SKM-1 treated with dmso at 0.1 percent for 144 hours (cell line): Measurements from ENCODE around the gene LUZP4.
"Not testable (repeated sequence)": the region's sequence is repeated elsewhere in the genome, so short reads cannot be mapped to it uniquely, and the experiment has no call there.

Experiments used
- DNase-seq: peaks from one replicate; lab custom pipeline; 2025; ENCODE audit not compliant: unreplicated experiment; lab: John Stamatoyannopoulos, UW

LUZP4 gene, protein sequence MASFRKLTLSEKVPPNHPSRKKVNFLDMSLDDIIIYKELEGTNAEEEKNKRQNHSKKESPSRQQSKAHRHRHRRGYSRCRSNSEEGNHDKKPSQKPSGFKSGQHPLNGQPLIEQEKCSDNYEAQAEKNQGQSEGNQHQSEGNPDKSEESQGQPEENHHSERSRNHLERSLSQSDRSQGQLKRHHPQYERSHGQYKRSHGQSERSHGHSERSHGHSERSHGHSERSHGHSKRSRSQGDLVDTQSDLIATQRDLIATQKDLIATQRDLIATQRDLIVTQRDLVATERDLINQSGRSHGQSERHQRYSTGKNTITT

DNA sequence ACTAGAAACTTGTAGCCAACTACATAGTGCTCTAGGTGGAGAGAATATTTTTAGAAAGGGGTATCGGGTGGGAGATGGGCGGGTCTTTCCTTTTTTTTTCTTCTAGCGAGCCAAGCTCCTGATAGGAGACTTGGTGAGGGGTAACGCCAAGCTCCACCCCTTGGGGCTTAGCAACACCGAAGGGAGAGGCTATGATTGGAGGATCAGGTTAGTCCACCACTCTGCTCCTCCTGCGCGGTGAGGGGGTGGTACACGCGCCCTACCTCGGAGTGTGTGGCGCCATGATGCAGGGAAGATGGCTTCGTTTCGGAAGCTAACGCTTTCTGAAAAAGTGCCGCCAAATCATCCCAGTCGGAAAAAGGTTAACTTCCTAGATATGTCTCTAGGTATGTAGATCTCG lies at the start of gene LUZP4:
TSS of gene LUZP4 (plus strand) at position 251 of the 400 bp plus-strand sequence. CDS start at position 296, 45 bp downstream.
- DNase-seq = no peak

DNA sequence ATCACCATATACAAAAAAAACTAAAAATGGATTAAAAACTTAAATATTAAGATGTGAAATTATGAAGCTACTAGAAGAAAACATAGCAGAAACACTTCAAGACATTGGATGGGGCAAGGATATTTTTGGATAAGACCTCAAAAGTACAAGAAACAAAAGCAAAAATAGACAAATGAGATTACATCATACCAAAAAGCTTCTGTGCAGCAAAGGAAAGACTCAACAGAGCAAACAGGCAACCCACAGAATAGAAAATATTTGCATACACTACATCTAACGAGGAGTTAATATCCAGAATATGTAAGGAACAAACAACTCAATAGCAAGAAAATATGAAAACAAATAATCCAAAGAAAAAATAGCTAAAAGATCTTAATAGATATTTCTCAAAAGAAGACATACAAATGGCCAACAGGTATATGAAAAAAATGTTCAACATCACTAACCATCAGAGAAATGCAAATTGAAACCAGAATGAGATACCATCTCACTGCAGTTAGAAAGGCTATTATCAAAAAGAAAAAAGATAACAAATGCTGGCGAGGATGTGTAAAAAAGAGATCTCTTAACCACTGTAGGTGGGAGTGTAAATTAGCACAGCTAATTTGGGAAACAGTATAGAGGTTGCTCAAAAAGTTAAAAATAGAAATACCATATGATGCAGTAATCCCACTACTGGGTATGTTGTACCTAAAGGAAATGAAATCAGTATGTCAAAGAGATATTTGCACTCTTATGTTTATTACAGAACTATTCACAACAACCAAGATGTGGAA lies 37.9 kb upstream of the LUZP4 start:
- no peak for DNase-seq

DNA sequence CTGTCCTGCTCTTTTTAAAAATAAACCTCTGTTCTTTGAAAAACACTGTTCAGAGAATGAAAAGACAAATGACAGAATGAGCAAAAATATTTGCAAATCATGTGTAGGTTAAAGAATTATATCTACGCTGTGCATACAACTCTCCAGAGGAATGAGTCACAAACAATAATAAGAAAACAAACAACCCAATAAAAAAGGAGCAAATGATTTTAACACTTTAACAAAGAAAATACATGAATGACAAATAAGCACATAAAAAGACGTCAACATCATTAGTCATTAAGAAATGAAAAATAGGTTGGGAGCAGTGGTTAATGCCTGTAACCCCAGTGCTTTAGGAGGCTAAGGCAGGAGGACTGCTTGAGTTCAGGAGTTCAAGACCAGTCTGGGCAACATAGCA lies 34.5 kb upstream of the LUZP4 start:
- DNase-seq = no peak

DNA sequence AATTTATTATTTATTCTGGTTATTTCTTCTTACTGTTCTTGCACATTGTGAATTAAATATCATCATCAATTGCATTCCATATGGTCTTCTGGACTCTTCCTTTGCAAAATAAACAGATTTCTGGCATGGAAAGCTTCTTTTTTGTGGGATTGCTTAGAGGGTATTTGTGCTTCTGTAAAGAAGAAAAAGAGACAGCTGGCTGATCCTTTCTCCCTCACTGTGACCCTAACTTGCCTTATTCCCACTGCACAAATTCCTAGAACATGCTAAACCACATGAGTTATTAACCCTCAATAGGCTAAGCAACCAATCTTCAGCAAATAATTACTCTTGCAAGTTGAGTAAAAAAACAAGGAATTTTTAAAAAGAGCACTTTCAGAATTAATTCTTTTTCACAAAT lies 31.8 kb upstream of the LUZP4 start:
- no peak for DNase-seq

DNA sequence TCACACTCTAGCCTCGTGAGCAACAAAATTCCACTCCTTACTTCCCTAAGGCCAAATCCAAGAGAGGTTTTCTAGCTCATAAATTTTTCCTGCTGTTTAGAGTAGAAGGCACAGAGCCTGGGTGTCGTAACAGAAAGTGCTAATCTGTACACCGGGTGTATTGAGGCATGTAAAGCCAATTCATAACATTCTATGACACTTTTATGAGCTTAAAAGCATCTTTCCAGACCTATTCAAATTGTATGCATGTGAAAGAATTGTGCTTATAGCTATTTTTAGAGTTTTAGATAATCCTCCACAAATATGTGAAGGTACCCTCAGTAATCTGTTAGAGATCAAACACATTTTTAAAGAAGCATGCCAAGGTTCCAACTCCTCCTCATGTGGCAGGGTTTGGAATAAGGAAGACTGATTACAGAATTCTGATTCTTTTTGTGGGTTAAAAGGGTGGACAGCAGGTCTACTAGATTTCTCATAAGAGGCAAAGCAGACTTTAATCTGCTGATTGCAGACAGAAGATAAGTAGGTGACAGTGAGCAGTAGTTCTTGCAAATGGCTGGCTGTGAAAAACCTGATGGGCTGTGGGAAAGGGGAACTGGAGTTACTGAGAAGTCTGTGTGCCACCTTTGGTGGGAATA lies 30.2 kb upstream of the LUZP4 start:
- DNase-seq = no peak

DNA sequence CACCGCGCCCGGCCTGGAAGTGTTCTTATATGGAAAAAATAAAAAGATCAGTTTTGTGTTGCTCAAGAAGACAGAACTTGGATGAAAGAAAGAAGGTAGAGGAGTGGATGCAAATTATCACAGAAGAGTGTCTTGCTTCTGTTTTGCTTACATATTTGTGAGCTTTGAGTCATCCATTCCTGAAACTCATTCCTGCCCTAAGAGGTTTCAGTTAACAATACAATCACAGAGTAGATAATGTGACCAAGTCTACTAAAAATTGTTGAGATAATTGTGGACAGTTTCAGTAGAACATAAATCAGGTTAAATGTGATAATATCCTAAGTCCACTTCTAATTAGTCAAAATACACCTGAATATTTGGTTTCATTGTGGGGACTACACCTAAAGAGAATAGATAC lies 29.2 kb upstream of the LUZP4 start:
- DNase-seq = no peak

DNA sequence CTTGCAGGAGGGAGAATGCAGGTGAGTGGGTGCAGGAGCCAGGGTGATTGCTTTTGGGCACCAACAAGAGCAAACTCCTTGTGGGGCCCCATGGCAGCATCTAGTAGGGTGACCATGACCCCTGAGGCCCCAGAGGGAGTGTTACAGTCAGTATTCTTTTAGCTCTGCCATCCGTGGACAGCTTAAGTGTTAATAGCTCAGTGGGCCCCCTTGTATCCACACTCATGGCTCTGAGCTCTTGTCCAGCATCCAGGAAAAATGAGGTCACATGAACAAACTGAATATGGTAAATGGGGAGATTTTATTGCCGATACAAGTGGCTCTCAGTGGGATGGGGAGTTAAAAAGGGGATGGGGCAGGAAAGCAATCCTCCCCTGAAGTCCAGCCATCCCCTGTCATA lies 28.4 kb upstream of the LUZP4 start:
- DNase-seq = no peak

DNA sequence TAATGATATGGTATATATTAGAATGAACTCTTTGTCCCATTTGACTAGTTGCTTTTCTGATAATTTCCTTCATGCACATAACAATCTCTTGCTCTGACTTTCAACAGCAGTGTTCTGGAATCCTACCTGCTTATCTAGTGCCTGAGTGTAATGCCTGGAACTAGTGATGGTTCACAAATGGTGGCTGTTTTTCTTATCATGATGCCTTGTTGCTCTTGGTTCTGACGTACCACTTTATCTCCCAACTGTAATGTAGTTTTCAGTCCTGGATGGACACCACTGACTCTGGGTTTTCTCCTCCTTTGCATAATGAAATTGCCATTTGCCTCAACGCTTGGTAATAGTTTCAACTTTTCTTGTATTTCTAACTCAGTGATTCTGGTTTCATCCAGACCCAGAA lies 25.5 kb upstream of the LUZP4 start:
- DNase-seq = no peak

DNA sequence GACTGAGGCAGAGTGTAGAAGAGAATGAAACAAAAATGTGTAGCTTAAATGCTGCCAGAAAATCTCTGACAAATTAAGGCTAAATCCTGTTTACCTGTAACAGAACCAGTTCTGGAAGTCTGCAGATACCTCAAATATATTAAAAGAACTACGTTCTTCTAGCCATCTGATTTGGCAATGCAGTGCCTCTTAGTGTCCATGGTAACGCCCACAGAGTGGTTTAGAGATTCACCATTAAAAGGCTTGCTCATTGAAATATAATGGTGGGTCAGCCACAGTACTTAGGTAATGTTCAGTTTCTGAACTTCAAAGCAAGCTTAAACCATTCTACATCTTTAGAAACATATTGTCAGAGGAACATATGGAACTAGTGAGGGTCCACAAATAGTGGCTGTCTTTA lies 23.2 kb upstream of the LUZP4 start:
- no peak for DNase-seq

DNA sequence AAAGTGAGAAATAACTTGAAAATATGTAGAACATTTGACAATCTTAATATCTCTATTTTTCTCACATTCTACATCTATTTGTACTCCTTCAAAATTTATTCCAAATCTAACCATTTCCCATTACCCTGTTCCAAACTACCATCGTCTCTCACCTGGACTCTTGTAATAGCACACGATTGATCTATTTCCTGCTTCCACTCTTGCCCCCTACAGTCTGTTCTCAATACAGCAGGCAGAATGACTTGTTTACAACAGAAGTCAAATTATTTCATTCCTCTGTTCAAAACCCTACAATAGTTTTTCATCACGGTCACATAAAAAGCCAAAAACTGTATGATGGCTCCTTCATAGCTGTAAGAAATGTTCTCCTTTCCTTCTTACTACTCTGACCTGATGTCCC lies 21.1 kb upstream of the LUZP4 start:
- DNase-seq = no peak

DNA sequence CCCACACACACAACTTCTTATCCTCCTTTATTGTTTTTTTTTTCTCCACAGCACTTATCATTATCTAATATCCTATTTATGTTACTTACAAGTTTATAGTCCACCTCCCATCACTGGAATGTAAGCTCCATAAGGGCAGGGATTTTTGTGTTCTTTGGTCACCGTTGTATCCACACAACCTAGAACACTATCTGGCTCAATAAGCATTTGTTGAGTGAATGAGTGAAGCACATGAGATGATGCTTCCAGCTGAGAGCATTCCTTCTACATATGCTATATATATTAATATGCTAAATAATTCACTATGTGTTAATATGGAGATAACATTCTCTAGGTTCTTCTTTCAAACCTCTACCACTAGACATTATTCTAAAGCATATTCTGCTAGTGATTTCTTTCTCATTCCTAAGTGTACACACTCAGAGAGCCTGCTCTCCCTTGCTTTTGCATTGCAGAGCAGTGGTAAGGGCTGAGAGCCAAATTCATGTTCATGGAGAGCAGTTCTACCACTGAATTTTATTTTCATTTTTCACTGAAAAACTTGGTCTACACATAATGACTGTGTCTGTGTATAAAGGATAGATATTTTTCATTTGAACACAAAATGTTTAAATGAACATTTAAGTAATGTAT lies 20.3 kb upstream of the LUZP4 start:
- DNase-seq = no peak

DNA sequence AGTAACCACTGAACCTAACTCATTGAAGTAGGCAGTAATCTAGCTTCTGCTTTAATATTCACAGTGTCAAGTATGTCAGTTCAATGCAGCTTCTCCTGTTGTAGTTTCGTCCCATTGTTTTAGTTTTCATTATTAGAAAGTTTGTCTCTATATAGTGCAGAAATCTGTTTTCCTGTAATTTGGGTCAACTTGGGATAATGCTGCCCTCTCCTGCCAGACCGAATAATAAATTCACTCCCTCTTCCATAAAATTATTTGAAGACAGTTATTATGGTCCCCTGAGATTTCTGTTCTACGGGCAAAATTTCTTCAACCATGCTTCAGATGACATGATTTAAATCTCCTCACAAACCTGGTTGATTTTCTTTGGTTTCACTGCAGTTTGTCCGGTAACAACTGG lies 4.6 kb upstream of the LUZP4 start:
- no peak for DNase-seq

DNA sequence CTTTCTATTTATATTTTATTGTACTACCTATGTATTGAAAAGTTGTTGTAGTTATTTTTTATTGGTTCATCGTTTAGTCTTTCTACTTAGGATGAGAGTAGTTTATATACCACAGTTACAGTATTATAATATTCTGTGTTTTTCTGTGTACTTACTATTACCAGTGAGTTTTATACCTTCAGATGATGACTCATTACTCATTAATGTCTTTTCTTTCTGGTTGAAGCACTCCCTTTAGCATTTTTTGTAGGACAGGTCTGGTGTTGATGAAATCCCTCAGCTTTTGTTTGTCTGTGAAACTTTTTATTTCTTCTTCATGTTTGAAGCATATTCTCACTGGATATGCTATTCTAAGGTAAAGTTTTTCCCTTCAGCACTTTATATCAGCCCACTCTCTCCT lies 7.7 kb downstream of the LUZP4 start:
- no peak for DNase-seq

DNA sequence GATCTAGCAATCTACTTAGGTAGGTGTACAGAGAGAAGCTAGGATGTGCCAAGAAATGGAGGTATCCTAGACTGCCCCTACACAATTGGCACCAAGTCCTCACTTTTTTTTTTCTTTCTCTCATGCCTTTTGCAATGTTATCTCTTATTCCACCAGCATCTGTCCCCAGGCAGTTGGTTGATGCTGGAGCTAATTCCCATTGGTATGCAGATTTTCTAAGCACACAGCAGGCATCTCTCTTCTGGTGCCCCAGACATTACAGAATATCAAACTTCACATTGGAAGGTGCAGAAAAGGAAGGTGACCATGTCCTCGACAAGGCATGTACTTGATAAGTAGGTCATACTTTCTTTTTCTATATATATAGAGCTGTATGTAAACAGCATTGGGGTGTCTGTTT lies 21.6 kb downstream of the LUZP4 start:
- DNase-seq = no peak

DNA sequence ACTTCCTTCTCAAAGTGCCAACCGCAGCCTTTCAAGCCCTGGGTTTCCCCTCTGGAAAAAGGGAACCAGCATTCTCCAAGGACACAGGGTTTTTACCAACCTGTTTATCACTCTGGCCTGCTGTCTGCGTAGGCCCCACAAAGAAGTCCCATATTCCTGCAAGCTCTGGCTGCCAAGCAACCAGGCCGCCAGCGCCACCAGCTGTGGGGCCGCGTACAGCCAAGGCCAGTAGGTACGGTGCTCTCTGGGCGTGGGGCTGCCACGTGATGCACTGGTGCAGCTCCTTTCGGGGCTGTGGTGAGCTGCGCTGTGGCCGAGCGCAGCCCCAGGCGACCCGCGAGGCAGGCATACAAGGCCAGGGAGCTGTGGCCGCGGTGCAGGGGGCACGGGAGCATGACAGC lies 22.1 kb downstream of the LUZP4 start:
- DNase-seq = no peak

DNA sequence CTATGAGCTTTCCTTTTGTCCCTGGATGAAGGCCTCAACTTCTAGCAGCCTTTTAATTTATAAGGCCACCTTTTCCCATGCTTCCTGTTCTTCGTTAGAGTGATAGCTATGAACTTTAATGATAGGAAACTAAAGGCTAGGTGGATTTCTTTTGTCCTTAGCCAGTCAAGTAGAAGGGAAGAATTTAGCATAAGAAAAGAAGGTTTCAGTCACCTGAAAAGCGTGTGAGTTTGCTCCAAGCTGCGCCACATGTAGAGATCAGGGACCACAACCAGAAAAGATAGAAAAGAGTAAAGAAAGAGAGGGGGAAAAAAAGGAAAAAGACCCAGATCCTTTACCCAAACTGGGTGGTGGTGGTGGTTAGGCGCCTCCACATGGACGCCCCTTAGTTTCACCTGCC lies 28.6 kb downstream of the LUZP4 start:
- DNase-seq = no peak

DNA sequence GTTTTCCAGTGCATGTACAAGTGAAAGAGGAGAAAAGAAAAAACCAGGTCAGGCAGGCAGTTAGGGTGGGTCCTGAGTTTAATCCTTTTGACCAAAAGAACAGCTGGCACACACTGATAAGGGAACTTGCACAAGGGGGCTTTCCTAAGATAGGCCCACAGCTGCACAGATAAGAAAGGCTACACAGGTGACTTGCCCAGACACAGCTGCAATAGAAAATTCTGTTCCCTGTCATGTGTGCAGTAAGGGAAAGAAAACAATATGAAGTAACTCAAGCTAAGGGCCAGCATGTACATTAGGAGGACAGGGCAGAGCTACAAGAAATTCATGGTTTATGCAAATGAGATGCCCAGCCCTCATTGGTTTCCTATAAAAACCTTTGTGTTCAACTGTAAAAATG lies 32.9 kb downstream of the LUZP4 start:
- DNase-seq = no peak

DNA sequence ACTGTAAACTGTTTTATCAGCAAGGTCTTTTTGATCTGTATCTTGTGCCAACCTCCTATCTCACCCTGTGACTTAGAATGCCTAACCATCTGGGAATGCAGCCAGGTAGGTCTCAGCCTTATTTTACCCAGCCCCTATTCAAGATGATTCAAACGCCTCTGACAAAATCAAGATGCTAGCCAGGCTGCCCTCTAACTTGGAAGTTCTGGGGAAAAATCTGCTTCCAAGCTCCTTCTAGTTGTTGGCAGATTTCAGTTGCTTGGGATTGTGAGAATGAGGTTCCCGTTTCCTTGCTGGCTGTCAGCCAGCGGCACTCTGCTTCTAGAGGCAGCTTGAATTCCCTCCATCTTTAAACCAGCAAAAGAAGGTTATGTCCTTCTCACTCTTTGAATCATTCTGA lies 34.7 kb downstream of the LUZP4 start:
- DNase-seq = no peak

DNA sequence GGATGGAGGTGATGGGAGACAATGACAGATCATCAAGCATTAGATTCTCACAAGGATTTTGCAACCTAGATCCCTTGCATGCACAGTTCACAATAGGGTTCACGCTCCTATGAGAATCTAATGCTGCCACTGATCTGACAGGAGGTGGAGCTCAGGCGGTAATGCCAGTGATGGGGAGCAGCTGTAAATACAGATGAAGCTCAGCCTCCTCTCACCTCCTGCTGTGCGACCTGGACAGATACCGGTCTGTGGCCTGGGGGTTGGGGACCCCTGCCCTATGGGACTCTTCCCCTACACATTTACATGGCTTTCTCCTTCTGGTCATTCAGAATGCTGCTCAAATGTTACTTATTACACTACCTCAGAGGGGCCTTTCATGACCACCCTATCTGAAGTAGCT lies 39.8 kb downstream of the LUZP4 start:
- DNase-seq = not testable (repeated sequence)

DNA sequence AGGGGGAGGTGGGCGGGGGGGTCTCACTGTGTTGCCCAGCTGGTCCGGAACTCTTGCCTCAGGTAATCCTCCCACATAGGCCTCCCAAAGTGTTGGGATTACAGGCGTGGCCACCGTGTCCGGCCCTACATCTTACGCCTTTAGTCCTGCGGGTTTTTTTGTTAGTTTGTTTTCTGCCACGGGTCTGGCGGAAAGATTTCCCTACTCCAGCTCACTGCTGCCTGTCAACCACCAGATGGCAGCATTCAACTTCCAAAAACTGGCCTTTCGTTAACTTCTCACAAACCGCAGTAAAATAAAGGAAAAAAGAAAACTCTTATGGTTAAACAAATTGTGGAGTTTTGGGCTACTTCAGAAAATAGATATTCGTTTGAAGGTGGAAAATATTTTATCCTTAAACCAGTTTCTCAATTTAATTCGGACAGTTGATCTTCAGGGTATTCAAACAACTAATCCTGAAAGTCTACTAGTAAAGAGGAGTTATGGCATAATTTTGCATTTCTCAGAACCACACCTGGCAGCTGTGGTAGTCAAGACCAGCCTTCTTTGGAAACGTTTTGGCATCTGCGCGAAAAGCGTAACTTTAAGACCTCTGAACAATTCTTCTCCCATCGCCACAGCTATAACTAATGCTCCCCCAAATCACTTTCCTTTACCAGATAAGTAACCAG lies 41.1 kb downstream of the LUZP4 start:
- DNase-seq = peak; percentile 34

DNA sequence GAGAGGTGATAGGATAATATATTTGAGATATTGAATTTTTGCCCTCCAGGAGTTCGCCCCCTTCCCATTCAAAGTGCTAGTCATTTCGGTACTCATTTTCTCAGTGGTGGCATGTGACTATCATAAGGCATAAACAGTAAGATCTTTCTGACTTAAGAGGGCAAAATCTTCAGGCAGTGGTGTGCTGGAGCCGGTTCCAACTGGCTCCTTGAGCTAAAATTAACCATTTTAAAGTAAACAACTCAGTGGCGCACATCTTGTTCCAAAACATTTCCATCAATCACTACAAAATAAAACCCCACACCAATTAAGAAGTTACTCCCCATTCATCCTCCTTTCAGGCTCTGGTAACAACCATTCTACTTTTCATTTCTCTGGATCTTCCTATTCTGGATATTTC lies 43.3 kb downstream of the LUZP4 start:
- DNase-seq = no peak
